Left cardiac atrium (tissue), 4 donors: ENCODE results near the gene LRRIQ3. TPM values are rescaled to one million over a fixed set of nuclear protein-coding genes. Genes with fewer than 3 reads are reported as not detected.
A peak's percentile ranks its signal among the peaks of the same experiment; 100 is the strongest.
"Not testable (repeated sequence)": the region's sequence is repeated elsewhere in the genome, so short reads cannot be mapped to it uniquely, and the experiment has no call there.

ENCODE experiments used
- ATAC-seq, 2 donors: fragments of 200-7000 bp; cut with Tn5 transposase; one replicate each; pipeline ENCODE4 v1.9.1; 2020; ENCODE audit warnings: mild to moderate bottlenecking in 2 of 2, moderate library complexity in 2 of 2
- DNase-seq: peaks from one replicate; pipeline ENCODE4 v3.0.0-alpha.2; 2020
- intact Hi-C, 2 donors: fragments of 100-400 bp; cut with DNase I; formaldehyde crosslinking; loops; one replicate each; pipeline versions ENCODE4 v1.14.1 to v1.15.1; 2022 to 2023
- long read RNA-seq: library from polyadenylated mRNA; unstranded; transcript quantifications from one replicate; pipeline ENCODE4 v2.0.0, GENCODE V29; 2021
- total RNA-seq, 2 donors: library from RNA; stranded (reverse); fragmentation: NEBNext Ultra II Directional; extraction: Animal tissue kit (Norgen Biotek cat#: 25700); gene quantifications; one replicate each; pipeline ENCODE4 v1.2.1, GENCODE V29; 2021
- donor health status: DM: no; HTN: yes; CAD: no.
- donor health status: DM: no; HTN: yes; CAD: no; lungs with severe emphysema.
- donor health status: DM: yes; HTN: yes; CAD: no.
- donor health status: Dilated cardiomyopathy.

LRRIQ3 gene, protein sequence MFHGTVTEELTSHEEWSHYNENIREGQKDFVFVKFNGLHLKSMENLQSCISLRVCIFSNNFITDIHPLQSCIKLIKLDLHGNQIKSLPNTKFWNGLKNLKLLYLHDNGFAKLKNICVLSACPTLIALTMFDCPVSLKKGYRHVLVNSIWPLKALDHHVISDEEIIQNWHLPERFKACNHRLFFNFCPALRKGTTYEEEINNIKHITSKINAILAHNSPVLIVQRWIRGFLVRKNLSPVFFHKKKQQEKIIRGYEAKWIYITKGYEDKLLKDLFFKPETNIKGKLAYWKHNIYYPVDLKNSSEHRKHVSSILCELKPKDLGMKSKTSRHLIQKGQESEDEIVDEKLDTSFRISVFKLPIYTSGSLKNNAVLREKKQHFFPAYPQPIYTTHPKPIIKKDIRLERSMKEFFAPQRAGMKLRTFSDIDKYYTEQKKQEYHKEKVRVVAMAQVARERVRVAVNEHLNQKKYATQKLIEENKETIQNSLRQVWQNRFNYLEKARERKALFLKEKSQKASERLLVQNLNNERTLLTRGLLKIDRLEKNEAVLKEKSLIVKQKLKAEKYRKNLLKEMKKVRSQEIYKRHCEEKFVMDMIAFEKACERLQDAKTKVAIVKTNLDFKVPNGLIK
- total RNA-seq = under 1 TPM; 0.18 to 0.29 TPM
- long read RNA-seq = 0 reads

GRCh38 chr1:74197657-74198552 is at the start of gene LRRIQ3, which contains the start of gene FPGT:
LRRIQ3 (minus strand) TSS chr1:74198176; CDS start chr1:74183684, 14,492 bp downstream.
FPGT (plus strand) TSS chr1:74198242; CDS start chr1:74198279, 37 bp downstream.
- intact Hi-C loops = loop anchor here in 1 of 2 donors (10.0 kb wide), 1 partner anchor 267 kb away; no protein-coding TSS in a partner anchor
- peak; percentile 100 for ATAC-seq
- DNase-seq = peak; percentile 95

DNA sequence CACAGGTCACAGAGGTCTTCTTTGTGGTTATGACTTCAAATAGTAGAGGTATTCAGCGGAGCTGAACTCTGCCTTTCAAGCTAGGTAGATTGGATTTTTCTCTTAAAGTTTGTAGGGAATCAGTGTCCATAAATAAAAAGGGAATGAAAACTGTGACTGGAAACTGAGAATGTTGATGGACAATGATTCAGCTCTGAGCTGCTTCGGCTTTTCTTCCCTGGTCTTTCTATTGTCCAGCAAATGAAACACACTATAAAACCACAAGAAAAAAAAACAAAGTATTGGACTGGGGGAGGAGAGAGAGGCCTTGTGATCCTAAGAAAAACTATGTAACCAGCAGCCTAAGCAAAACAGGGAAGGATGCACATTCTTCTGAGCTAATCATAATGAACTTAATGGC is 48.3 kb upstream of the LRRIQ3 start:
- intact Hi-C loops = no loop called here
- ATAC-seq (no peak), DNase-seq (no peak)

DNA sequence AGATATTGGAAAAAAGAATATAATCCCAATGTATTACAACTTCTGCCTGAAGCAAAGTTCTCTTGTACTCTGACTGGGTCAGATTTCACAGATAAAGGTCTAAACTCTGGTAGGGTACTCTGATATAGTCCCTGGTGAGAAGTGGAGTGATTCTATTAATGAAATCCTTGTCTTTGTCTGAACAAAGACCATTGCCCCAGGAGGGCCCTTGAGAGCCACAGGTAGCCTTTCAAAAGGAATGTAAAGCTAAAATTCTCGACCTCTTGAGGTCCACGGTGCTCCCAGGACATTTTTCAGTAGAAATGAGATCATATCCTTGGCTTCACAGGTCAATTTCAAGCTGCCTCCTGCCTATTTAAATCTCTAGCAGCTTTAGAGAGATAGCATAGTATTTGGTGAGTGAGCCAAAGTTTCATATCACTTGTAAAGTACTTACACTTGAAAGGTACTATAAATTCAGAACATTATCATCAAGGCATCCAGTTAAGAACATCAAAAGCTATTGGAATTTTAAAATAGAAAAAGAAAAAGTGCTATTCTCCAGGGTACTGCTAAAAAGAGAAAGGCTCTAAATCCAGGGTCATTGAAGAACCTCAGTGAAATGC is 47.3 kb upstream of the LRRIQ3 start:
- intact Hi-C loops = no loop called here
- ATAC-seq (no peak), DNase-seq (no peak)

GRCh38 chr1:74237787-74238186 is 39.8 kb upstream of the LRRIQ3 start:
- ATAC-seq = no peak
- intact Hi-C loops = no loop called here

DNA sequence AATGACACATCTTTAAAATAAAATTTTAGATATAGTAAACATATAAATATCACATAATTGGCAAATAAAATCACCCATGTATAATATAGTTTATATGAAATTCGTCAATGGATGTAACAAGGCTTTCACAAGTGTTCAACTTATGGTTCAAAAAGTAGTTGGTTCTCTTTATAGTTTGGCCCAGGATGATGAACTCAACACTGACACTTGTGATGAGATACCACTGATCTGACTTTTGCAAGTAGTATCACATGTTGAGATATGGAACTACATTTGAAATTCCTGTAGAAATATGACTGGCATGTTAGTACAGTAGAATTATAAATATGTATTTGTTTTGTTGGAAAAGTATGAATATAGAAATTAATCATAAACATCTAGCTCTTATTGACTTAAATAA is 39.1 kb upstream of the LRRIQ3 start:
- intact Hi-C loops = no loop called here
- ATAC-seq (no peak), DNase-seq (no peak)

More at GRCh38 chr1:74237787-74238186, 39.8 kb upstream of the LRRIQ3 start:
- no peak for DNase-seq

- intact Hi-C loops = no loop called here
- no peak for ATAC-seq
Observed at GRCh38 chr1:74236440-74236839, 38.5 kb upstream of the LRRIQ3 start.

GRCh38 chr1:74235153-74235552 is 37.2 kb upstream of the LRRIQ3 start, which contains the start of gene TNNI3K:
TNNI3K (plus strand) TSS chr1:74235387; CDS start chr1:74235452, 65 bp downstream.
- ATAC-seq (no peak), DNase-seq (no peak)
- intact Hi-C loops = no loop called here

More at GRCh38 chr1:74236440-74236839, 38.5 kb upstream of the LRRIQ3 start:
- DNase-seq = no peak

- DNase-seq (no peak), ATAC-seq (no peak)
- intact Hi-C loops = no loop called here
Observed at GRCh38 chr1:74223453-74223852, 25.5 kb upstream of the LRRIQ3 start.

DNA sequence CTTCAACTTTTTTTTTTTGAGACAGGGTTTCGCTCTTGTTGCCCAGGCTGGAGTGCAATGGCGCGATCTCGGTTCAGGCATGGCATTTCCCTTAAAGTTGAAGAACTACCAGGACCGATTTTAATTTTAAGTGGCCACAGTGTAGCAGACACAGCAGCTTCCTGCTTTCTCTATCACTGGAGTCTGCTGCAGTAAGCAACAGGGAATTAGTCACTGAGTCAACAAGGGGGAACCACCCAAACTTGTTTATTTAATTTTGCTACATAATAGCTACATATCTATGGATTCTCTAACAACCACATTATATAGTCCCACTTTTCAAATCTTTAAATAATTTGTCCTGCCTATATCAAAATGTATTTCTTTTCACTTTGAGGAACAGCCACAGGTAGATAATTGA is 24.7 kb upstream of the LRRIQ3 start:
- no peak for ATAC-seq
- no peak for DNase-seq
- intact Hi-C loops = no loop called here

GRCh38 chr1:74215229-74215628 is 17.3 kb upstream of the LRRIQ3 start:
- DNase-seq (no peak), ATAC-seq (no peak)
- intact Hi-C loops = no loop called here

DNA sequence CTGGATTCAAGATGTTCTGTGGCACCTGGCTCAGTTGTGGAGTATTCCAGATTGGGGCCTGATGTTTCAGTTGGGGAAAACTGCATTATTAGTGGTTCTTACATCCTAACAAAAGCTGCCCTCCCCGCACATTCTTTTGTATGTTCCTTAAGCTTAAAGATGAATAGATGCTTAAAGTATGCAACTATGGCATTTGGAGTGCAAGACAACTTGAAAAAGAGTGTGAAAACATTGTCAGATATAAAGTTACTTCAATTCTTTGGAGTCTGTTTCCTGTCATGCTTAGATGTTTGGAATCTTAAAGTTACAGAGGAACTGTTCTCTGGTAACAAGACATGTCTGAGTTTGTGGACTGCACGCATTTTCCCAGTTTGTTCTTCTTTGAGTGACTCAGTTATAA is 7.3 kb upstream of the LRRIQ3 start:
- intact Hi-C loops = no loop called here
- no peak for ATAC-seq
- no peak for DNase-seq

GRCh38 chr1:74199504-74199903 is 1.5 kb upstream of the LRRIQ3 start:
- intact Hi-C loops = loop anchor here in 1 of 2 donors (10.0 kb wide), 1 partner anchor 265 kb away; no protein-coding TSS in a partner anchor
- DNase-seq = no peak
- no peak for ATAC-seq

GRCh38 chr1:74197255-74197654 is 721 bp downstream of the LRRIQ3 start:
- intact Hi-C loops = loop anchor here in 1 of 2 donors (10.0 kb wide), 1 partner anchor 268 kb away; no protein-coding TSS in a partner anchor
- DNase-seq (no peak), ATAC-seq (no peak)

- intact Hi-C loops = loop anchor here in 1 of 2 donors (10.0 kb wide), 1 partner anchor 269 kb away; no protein-coding TSS in a partner anchor
- no peak for DNase-seq
- ATAC-seq = no peak
Observed at GRCh38 chr1:74195339-74195738, 2.6 kb downstream of the LRRIQ3 start.

GRCh38 chr1:74193908-74194307 is 4.1 kb downstream of the LRRIQ3 start:
- DNase-seq = no peak

GRCh38 chr1:74180490-74180889 is 17.5 kb downstream of the LRRIQ3 start:
- intact Hi-C loops = no loop called here
- DNase-seq (no peak), ATAC-seq (no peak)

More at GRCh38 chr1:74193908-74194307, 4.1 kb downstream of the LRRIQ3 start:
- ATAC-seq = no peak
- intact Hi-C loops = loop anchor here in 1 of 2 donors (10.0 kb wide), 1 partner anchor 271 kb away; no protein-coding TSS in a partner anchor

DNA sequence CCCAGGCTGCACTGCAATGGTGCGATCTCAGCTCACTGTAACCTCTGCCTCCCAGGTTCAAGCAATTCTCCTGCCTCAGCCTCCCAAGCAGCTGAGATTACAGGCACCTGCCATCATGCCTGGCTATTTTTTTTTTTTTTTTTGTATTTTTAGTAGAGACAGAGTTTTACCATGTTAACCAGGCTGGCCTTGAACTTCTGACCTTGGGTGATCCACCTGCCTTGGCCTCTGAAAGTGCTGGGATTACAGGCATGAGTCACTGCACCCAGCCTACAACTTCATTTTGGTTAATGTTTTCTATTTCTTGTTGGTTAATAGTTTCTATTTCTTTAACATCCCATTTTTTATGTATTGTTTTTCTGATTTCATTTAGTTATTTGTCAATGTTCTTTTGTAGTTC is 23.6 kb downstream of the LRRIQ3 start:
- intact Hi-C loops, DNase-seq, ATAC-seq: not testable (repeated sequence)

GRCh38 chr1:74162333-74162732 is 35.6 kb downstream of the LRRIQ3 start:
- ATAC-seq (no peak), DNase-seq (no peak)
- intact Hi-C loops = no loop called here

DNA sequence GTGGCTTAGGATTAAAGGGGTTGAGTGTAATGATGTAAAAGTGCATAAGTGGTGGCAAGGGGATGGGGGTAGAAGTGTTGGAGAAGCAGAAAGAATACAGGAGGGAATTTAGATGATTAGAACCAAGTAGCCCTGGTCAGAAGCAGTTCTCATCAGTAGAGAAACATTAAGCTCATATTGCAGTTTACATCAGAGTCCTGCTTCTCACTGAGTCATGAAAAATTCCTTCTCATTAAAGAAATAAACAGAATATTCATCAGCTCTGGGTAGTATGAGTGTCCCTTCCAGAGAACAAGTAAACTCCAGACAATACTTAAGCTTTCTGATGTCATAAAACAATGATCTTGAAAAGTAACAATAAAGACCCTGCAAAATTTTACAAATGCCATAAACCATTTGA is 36.5 kb downstream of the LRRIQ3 start:
- intact Hi-C loops = no loop called here
- ATAC-seq = no peak

More for the DNA sequence above, 36.5 kb downstream of the LRRIQ3 start:
- no peak for DNase-seq
